Measurements from ENCODE around the gene PRLH.

DNA sequence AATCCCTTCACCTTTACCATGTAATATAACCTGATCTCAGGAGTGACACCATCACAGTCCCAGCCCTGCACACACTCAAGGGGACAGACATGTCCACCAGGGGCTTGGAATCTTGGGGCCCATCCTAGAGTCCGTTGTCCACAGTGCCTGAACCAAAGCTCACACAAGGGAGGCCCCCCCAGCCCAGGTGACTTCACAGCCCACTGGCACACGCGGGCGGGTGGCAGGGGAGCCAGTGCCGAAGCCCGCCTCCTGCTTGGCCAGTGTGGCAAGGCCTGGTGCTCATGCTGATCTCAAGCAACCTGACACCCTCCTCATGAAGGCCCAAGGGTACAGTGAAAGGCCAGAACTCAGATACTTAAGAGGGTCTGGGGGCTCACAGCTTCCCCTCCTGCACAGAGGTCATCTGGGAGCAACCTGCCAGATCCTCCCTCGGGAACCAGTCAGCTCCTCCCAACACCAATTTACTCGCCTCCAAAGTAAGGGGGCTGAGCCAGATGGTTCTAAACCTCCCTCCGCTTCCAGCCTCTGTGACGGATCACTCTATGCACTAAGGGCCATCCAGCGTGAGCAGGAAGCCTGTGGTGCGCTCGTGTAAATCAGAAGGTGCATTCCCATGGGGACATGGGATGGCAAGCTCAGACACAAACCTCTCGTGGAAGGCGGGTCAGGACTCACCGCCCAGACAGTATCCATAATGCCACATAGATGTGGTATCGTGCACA, 27.4 kb downstream of the PRLH start:
- TF ChIP-seq CTCF (IDR thresholded peaks at IDR 0.05): no peak
- TF ChIP-seq POLR2A (IDR thresholded peaks at IDR 0.05): no peak
